SK-N-SH treated with all-trans-retinoic acid at 6 μM for 48 hours (cell line): Measurements from ENCODE around the gene LAMA2.

Experiments used
- ARNTL ChIP-seq: fragments of 450-650 bp; formaldehyde crosslinking; IDR thresholded peaks from 2 replicates; pipeline ENCODE4 v1.5.0; 2020; ENCODE audit warnings: low read depth, mild to moderate bottlenecking, moderate library complexity, borderline replicate concordance
- CREB5 ChIP-seq: fragments of 250-450 bp; sonication (Bioruptor Pico); IDR thresholded peaks from 2 replicates; pipeline ENCODE4 v1.5.1; 2020; ENCODE audit warnings: low read depth, mild to moderate bottlenecking, moderate library complexity
- CSRNP3 ChIP-seq: fragments of 250-450 bp; sonication (Bioruptor Pico); IDR thresholded peaks from 2 replicates; pipeline ENCODE4 v1.5.1; 2021; ENCODE audit warnings: mild to moderate bottlenecking, moderate library complexity
- ESRRG ChIP-seq: fragments of 250-450 bp; sonication (Bioruptor Pico); IDR thresholded peaks from 2 replicates; pipeline ENCODE4 v1.6.1; 2021; ENCODE audit warnings: mild to moderate bottlenecking
- GLIS3 ChIP-seq: fragments of 250-450 bp; sonication (Bioruptor Pico); IDR thresholded peaks from 2 replicates; pipeline ENCODE4 v1.5.0; 2020; ENCODE audit warnings: mild to moderate bottlenecking, moderate library complexity
- ISL1 ChIP-seq: fragments of 250-450 bp; sonication (Bioruptor Pico); IDR thresholded peaks from 2 replicates; pipeline ENCODE4 v2.1.2; 2022; ENCODE audit warnings: mild to moderate bottlenecking, moderate library complexity
- OSR1 ChIP-seq: fragments of 250-450 bp; sonication (Bioruptor Pico); IDR thresholded peaks from 2 replicates; pipeline ENCODE4 v1.8.0; 2022; ENCODE audit warnings: moderate library complexity, mild to moderate bottlenecking, inconsistent platforms
- PATZ1 ChIP-seq: fragments of 250-450 bp; sonication (Bioruptor Pico); IDR thresholded peaks from 2 replicates; pipeline ENCODE4 v1.8.0; 2020; ENCODE audit warnings: mild to moderate bottlenecking, moderate library complexity, borderline replicate concordance
- PPARA ChIP-seq: fragments of 250-450 bp; sonication (Bioruptor Pico); IDR thresholded peaks from 2 replicates; pipeline ENCODE4 v1.5.0; 2020; ENCODE audit warnings: mild to moderate bottlenecking, borderline replicate concordance
- TF ChIP-seq, protein P1 (sequence below): fragments of 250-450 bp; sonication (Bioruptor Pico); IDR thresholded peaks from 2 replicates; pipeline ENCODE4 v1.5.0; 2020; ENCODE audit warnings: mild to moderate bottlenecking, moderate library complexity

DNA sequence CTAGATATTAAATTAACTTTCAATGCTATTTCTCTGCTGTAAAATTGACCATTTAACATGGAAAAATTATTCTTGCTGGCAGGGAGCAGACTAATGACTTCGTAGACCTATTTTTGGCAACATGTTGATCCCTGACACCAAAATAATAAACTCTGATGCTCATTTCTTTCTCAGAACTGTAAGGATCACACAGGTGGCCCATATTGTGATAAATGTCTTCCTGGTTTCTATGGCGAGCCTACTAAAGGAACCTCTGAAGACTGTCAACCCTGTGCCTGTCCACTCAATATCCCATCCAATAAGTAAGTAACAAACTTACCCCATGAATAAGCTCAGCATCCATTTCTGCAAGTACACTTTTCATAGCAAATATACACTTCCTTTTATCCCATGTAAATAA, 387.5 kb downstream of the LAMA2 start:
- TF ChIP-seq ISL1 (CRISPR knock-in tag) (no peak), CREB5 (CRISPR knock-in tag) (no peak), PATZ1 (CRISPR knock-in tag) (no peak), CSRNP3 (CRISPR knock-in tag) (no peak), OSR1 (CRISPR knock-in tag) (no peak), ARNTL (CRISPR knock-in tag) (no peak), GLIS3 (CRISPR knock-in tag) (no peak), ESRRG (no peak), PPARA (CRISPR knock-in tag) (no peak)
- TF ChIP-seq, protein P1, sequence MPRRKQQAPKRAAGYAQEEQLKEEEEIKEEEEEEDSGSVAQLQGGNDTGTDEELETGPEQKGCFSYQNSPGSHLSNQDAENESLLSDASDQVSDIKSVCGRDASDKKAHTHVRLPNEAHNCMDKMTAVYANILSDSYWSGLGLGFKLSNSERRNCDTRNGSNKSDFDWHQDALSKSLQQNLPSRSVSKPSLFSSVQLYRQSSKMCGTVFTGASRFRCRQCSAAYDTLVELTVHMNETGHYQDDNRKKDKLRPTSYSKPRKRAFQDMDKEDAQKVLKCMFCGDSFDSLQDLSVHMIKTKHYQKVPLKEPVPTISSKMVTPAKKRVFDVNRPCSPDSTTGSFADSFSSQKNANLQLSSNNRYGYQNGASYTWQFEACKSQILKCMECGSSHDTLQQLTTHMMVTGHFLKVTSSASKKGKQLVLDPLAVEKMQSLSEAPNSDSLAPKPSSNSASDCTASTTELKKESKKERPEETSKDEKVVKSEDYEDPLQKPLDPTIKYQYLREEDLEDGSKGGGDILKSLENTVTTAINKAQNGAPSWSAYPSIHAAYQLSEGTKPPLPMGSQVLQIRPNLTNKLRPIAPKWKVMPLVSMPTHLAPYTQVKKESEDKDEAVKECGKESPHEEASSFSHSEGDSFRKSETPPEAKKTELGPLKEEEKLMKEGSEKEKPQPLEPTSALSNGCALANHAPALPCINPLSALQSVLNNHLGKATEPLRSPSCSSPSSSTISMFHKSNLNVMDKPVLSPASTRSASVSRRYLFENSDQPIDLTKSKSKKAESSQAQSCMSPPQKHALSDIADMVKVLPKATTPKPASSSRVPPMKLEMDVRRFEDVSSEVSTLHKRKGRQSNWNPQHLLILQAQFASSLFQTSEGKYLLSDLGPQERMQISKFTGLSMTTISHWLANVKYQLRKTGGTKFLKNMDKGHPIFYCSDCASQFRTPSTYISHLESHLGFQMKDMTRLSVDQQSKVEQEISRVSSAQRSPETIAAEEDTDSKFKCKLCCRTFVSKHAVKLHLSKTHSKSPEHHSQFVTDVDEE (CRISPR knock-in tag), result no peak
